Coronary artery (tissue), 2 donors: Measurements from ENCODE around the gene AP4B1.

Source experiments
- DNase-seq: peaks from one replicate; pipeline ENCODE4 v3.0.0-alpha.2; 2017; ENCODE audit warnings: low spot score
- H3K27ac ChIP-seq, 2 donors: fragments of 200-600 bp; sonication (generic); one replicate each; pipeline ENCODE4 v1.5.1; 2016 to 2019
- H3K4me3 ChIP-seq: fragments of 200-600 bp; sonication (generic); 2 replicates; pipeline ENCODE4 v1.5.1; 2016; ENCODE audit warnings: mild to moderate bottlenecking, moderate library complexity
- CTCF ChIP-seq: fragments of 200-600 bp; sonication (generic); IDR thresholded peaks from one replicate; pipeline ENCODE4 v1.5.1; 2019; ENCODE audit warnings: antibody characterized with exemption

AP4B1 gene

GRCh38 chr1:113904293-113904673, 316 bp downstream of the AP4B1 start:
- no peak for DNase-seq
- Histone ChIP-seq H3K27ac (peak overlapping the region; percentile 84 to 94), H3K4me3 (peak overlapping the region; percentile 79)
- no peak for TF ChIP-seq CTCF

GRCh38 chr1:113903501-113904292, 902 bp downstream of the AP4B1 start:
- TF ChIP-seq CTCF = no peak
- peak overlapping the region; percentile 84 to 94 for H3K27ac ChIP-seq
- H3K4me3 ChIP-seq = peak overlapping the region; percentile 79
- no peak for DNase-seq

GRCh38 chr1:113901191-113901590, 3.4 kb downstream of the AP4B1 start:
- Histone ChIP-seq H3K27ac (no peak overlapping the region), H3K4me3 (no peak overlapping the region)
- no peak for TF ChIP-seq CTCF
- DNase-seq = no peak

- no peak overlapping the region for H3K4me3 ChIP-seq
- no peak for DNase-seq
- H3K27ac ChIP-seq = peak overlapping the region; percentile 25 to 55
- TF ChIP-seq CTCF = no peak
These were observed 5.5 kb downstream of the AP4B1 start for GRCh38 chr1:113899111-113899510.

- Histone ChIP-seq H3K27ac (peak overlapping the region; percentile 18 to 25), H3K4me3 (no peak overlapping the region)
- no peak for TF ChIP-seq CTCF
- no peak for DNase-seq
These were observed 6.3 kb downstream of the AP4B1 start for GRCh38 chr1:113898241-113898814.

- H3K27ac ChIP-seq = no peak overlapping the region
- DNase-seq = no peak
- H3K4me3 ChIP-seq = no peak overlapping the region
- no peak for TF ChIP-seq CTCF
These were observed 8.6 kb downstream of the AP4B1 start for GRCh38 chr1:113895961-113896360.

- TF ChIP-seq CTCF = no peak
- no peak for DNase-seq
- H3K4me3 ChIP-seq = no peak overlapping the region
- no peak overlapping the region for H3K27ac ChIP-seq
These were observed 9.5 kb downstream of the AP4B1 start for GRCh38 chr1:113895098-113895497.
